Right atrium auricular region (tissue), 2 donors: ENCODE data around the gene MT1E. TPM values are rescaled to one million over a fixed set of nuclear protein-coding genes. Genes with fewer than 3 reads are reported as not detected.

ENCODE experiments used
- DNase-seq: peaks from one replicate; pipeline ENCODE4 v3.0.0-alpha.2; 2019; ENCODE audit warnings: low spot score
- H3K27ac ChIP-seq, 2 donors: fragments of 200-600 bp; sonication (generic); 1 replicate in 1 of 2; 2 replicates in 1 of 2; pipeline ENCODE4 v1.5.1; 2016 to 2019
- H3K27me3 ChIP-seq, 2 donors: fragments of 200-600 bp; sonication (generic); one replicate each; pipeline versions ENCODE4 v1.5.1 to v1.6.0; 2017 to 2019
- H3K36me3 ChIP-seq: fragments of 200-600 bp; sonication (generic); one replicate; pipeline ENCODE4 v1.5.1; 2016
- H3K4me1 ChIP-seq, 2 donors: fragments of 200-600 bp; sonication (generic); one replicate each; pipeline versions ENCODE4 v1.5.1 to v1.6.0; 2017 to 2019
- H3K4me3 ChIP-seq, 2 donors: fragments of 200-600 bp; sonication (generic); 1 replicate in 1 of 2; 2 replicates in 1 of 2; pipeline ENCODE4 v1.5.1; 2017 to 2019; ENCODE audit warnings: mild to moderate bottlenecking in 1 of 2, moderate library complexity in 1 of 2
- H3K9me3 ChIP-seq, 2 donors: fragments of 200-600 bp; sonication (generic); one replicate each; pipeline ENCODE4 v1.5.1; 2019
- total RNA-seq, 2 donors: library from RNA; depleted of rRNA; stranded (reverse); fragments of >200 nt; gene quantifications; one replicate each; pipeline ENCODE4 v1.1.0, GENCODE V29; 2016
- TF ChIP-seq, protein P1 (sequence below), 2 donors: fragments of 200-600 bp; sonication (generic); IDR thresholded peaks; one replicate each; pipeline ENCODE4 v1.5.1; 2019; ENCODE audit warnings: antibody characterized with exemption in 2 of 2

Gene MT1E
- total RNA-seq, 2 donors from 2014 or later, result 129 to 210 TPM

DNA sequence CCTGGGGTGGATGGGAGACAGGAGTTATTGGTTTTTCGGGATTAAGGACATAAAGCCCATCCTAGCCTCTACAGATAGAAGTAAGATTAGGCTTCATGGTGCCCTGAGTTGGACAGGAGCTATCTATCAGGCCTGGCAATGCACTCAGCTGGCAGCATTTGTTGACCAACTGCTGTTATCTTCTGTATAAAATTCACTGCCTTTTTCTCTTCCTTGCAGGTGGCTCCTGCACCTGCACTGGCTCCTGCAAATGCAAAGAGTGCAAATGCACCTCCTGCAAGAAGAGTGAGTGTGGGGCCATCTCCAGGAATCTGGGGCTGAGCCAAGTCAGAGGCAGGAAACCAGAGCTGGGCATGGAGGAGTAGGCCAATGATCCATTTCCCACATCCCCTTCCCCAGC lies 13.5 kb downstream of the MT1E start:
- Histone ChIP-seq H3K9me3 (no peaks in the 10 kb centered on the region), H3K27ac (peak overlapping the region in 1 of 2 donors; percentile 77), H3K27me3 (no peaks in the 10 kb centered on the region), H3K36me3 (no peaks in the 10 kb centered on the region), H3K4me3 (no peak overlapping the region), H3K4me1 (peaks cover 0 to 36% of the 10 kb centered on the region in 2 donors)
- DNase-seq, result no peak
- TF ChIP-seq, protein P1, sequence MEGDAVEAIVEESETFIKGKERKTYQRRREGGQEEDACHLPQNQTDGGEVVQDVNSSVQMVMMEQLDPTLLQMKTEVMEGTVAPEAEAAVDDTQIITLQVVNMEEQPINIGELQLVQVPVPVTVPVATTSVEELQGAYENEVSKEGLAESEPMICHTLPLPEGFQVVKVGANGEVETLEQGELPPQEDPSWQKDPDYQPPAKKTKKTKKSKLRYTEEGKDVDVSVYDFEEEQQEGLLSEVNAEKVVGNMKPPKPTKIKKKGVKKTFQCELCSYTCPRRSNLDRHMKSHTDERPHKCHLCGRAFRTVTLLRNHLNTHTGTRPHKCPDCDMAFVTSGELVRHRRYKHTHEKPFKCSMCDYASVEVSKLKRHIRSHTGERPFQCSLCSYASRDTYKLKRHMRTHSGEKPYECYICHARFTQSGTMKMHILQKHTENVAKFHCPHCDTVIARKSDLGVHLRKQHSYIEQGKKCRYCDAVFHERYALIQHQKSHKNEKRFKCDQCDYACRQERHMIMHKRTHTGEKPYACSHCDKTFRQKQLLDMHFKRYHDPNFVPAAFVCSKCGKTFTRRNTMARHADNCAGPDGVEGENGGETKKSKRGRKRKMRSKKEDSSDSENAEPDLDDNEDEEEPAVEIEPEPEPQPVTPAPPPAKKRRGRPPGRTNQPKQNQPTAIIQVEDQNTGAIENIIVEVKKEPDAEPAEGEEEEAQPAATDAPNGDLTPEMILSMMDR (IDR thresholded peaks at IDR 0.05), result no peak

DNA sequence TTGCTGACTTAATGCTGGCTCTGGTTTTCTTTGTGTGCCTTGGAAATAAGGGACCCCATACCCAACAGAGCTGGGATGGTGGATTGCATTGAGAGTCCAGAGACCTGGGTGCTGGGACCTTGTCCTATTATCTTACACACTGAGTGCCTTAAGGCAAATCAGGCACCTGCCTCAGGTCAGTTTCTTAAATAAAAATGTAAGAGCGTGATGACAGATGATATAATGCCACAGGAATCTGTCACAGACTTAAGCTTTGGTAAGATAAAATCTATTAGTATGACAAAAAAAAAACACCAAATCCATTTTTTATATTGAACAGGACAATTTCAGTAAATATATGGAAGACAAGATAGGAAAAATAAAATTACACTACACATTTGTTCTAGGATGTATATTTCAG lies 14.5 kb downstream of the MT1E start:
- Histone ChIP-seq H3K9me3 (no peaks in the 10 kb centered on the region), H3K36me3 (no peaks in the 10 kb centered on the region), H3K27ac (no peak overlapping the region), H3K4me1 (peaks cover 0 to 32% of the 10 kb centered on the region in 2 donors), H3K27me3 (no peaks in the 10 kb centered on the region), H3K4me3 (no peak overlapping the region)
- no peak for DNase-seq
- TF ChIP-seq, protein P1 (IDR thresholded peaks at IDR 0.05), result no peak

DNA sequence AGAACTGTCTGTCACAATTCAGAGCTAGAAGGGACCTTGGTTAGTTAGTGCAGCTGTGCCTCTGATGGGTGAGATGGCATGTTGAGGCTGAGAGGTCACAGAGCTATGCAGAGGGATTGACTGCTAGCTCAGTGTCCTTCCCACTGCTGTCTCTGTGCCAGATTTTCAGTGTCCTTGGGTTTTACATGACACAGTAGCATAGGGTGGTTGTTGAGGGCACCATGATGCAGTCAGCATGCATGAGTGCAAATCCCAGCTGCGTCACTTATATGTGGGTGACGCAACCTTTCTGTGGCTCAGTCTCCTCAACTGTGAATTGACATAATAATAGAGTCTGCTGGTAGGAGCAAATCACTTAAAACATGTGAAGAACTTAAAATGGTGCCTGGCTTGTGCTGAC lies 15.6 kb downstream of the MT1E start:
- H3K4me1 ChIP-seq, result peaks cover 0 to 26% of the 10 kb centered on the region in 2 donors
- H3K36me3 ChIP-seq, result no peaks in the 10 kb centered on the region
- TF ChIP-seq, protein P1 (IDR thresholded peaks at IDR 0.05), result no peak
- no peaks in the 10 kb centered on the region for H3K9me3 ChIP-seq
- no peak overlapping the region for H3K27ac ChIP-seq
- no peak for DNase-seq
- no peak overlapping the region for H3K4me3 ChIP-seq
- no peaks in the 10 kb centered on the region for H3K27me3 ChIP-seq

DNA sequence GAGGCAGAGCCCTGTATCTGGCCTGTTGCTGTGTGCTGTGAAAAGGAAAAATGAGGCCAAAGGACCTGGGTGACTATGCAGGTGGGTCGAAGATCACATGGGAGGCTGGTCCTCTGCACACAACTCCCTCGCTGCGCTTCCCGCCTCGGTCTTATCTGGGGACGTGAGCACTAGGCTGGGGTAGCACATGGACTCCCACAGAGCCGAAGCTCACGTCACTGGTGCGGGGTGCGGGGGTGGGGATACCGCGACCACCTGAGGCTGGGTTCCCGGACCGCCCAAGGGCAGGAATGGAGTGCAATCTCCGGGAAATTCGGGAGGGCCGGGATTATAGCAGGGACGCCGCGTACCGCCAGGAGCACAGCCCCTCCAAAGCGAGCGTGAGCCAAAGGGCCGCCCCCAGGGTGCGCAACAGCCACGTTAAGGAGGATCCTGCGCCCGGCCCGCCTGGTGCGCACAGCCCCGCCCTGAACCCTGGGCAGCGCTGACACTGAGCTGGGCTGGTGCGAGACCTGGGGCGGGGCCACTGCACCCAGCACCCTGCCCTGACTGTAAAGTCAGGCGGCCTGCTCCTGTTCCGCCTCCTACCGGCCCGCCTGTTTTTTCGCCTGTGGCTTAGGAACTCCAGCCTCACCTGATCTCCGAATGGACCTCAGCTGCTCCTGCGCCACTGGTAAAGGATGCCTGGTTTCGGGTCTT lies 17.6 kb downstream of the MT1E start:
- TF ChIP-seq, protein P1 (IDR thresholded peaks at IDR 0.05), result peak in 1 of 2 donors; percentile 71
- no peaks in the 10 kb centered on the region for H3K9me3 ChIP-seq
- peak; percentile 78 for DNase-seq
- H3K4me3 ChIP-seq, result peak overlapping the region; percentile 13 to 50
- H3K36me3 ChIP-seq, result no peaks in the 10 kb centered on the region
- no peaks in the 10 kb centered on the region for H3K27me3 ChIP-seq
- peak overlapping the region in 1 of 2 donors; percentile 44 for H3K27ac ChIP-seq
- H3K4me1 ChIP-seq, result peaks cover 0 to 20% of the 10 kb centered on the region in 2 donors

DNA sequence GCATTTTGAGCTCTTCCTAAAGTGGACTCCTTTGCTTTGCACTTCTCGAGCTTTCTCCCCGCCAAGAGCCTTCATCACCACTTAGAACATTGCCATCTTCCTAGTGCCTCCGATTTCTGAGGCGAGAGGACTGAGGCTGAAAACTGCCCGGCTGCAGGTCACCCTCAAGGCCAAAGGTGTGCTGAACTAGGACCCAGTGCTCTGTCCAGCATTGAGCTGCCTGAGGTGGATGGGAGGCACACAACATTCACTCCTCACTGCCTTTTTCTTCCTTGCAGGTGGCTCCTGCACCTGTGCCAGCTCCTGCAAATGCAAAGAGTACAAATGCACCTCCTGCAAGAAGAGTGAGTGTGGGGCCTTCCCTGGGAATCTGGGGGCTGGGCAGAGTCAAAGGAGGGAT lies 18.3 kb downstream of the MT1E start:
- Histone ChIP-seq H3K27me3 (no peaks in the 10 kb centered on the region), H3K36me3 (no peaks in the 10 kb centered on the region), H3K4me1 (peaks cover 0 to 14% of the 10 kb centered on the region in 2 donors), H3K9me3 (no peaks in the 10 kb centered on the region), H3K4me3 (peak overlapping the region in 1 of 2 donors; percentile 50), H3K27ac (peak overlapping the region in 1 of 2 donors; percentile 44)
- TF ChIP-seq, protein P1 (IDR thresholded peaks at IDR 0.05), result peak in 1 of 2 donors; percentile 1
- DNase-seq, result no peak

DNA sequence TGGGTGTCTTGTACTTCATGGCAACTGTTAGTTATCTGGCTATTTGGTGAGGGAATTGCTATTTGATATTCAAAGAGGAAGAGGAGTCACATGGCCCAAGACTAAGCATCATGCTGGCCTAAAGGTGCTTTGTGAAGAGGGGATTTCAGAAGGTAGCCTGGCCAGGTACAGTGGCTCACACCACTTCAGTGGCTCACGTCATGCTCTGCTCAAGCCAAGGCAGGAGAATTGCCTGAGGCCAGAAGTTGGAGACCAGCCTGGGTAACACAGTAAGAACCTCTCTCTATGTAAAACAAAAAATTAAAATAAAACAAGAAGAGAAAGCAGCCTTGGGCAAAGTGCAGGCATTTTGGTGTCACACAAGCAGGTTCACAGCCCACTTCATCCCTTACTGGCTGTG lies 19.7 kb downstream of the MT1E start:
- H3K27ac ChIP-seq, result no peak overlapping the region
- H3K9me3 ChIP-seq, result no peaks in the 10 kb centered on the region
- no peak overlapping the region for H3K4me3 ChIP-seq
- H3K4me1 ChIP-seq, result peaks cover 0 to 10% of the 10 kb centered on the region in 2 donors
- no peak for DNase-seq
- TF ChIP-seq, protein P1 (IDR thresholded peaks at IDR 0.05), result no peak
- no peaks in the 10 kb centered on the region for H3K27me3 ChIP-seq
- H3K36me3 ChIP-seq, result no peaks in the 10 kb centered on the region
